AG10803 (cell line): ENCODE results near the gene ZNF814.
"Not testable (repeated sequence)": the region's sequence is repeated elsewhere in the genome, so short reads cannot be mapped to it uniquely, and the experiment has no call there.

Experiments
- DNase-seq: peaks from one replicate; pipeline ENCODE4 v3.0.0; 2010; ENCODE audit warnings: low read depth
- H3K4me3 ChIP-seq: 2 replicates; pipeline ENCODE4 v1.5.1; 2011; ENCODE audit warnings: mild to moderate bottlenecking, low read length, control low read depth
- CTCF ChIP-seq: conservative IDR thresholded peaks from 2 replicates; pipeline ENCODE4 v1.5.1; 2011; ENCODE audit warnings: mild to moderate bottlenecking, low read length, control low read depth, inconsistent platforms

The ZNF814 gene

GRCh38 chr19:57825511-57825910 is 63.3 kb downstream of the ZNF814 start:
- no peak for DNase-seq
- no peak for TF ChIP-seq CTCF
- no peak overlapping the region for H3K4me3 ChIP-seq

- not testable (repeated sequence) for DNase-seq, H3K4me3 ChIP-seq
Measured at GRCh38 chr19:57823608-57824007, 65.2 kb downstream of the ZNF814 start.

GRCh38 chr19:57823155-57823554 is 65.7 kb downstream of the ZNF814 start:
- DNase-seq, H3K4me3 ChIP-seq: not testable (repeated sequence)

- not testable (repeated sequence) for DNase-seq, H3K4me3 ChIP-seq
Measured at GRCh38 chr19:57821501-57821900, 67.3 kb downstream of the ZNF814 start.

GRCh38 chr19:57821095-57821494 is 67.7 kb downstream of the ZNF814 start:
- H3K4me3 ChIP-seq: peak overlapping the region; percentile 98; the same call in 1 of the 2 replicates
- not testable (repeated sequence) for DNase-seq

- no peak for TF ChIP-seq CTCF
- H3K4me3 ChIP-seq: peak overlapping the region; percentile 98
- DNase-seq: no peak
Measured at GRCh38 chr19:57820599-57820998, 68.2 kb downstream of the ZNF814 start.

- H3K4me3 ChIP-seq: peak overlapping the region; percentile 98
- TF ChIP-seq CTCF: peak; percentile 26
- peak; percentile 92 for DNase-seq
Measured at GRCh38 chr19:57819475-57820148, 69.2 kb downstream of the ZNF814 start.

GRCh38 chr19:57818378-57818777 is 70.5 kb downstream of the ZNF814 start:
- TF ChIP-seq CTCF: no peak
- no peak overlapping the region for H3K4me3 ChIP-seq
- DNase-seq: no peak

- H3K4me3 ChIP-seq: no peak overlapping the region
- TF ChIP-seq CTCF: no peak
- no peak for DNase-seq
Measured at GRCh38 chr19:57817976-57818375, 70.9 kb downstream of the ZNF814 start.
